Measurements from ENCODE around the gene TACR2. TPM values are rescaled to one million over a fixed set of nuclear protein-coding genes. Genes with fewer than 3 reads are reported as not detected.

TACR2 gene
- total RNA-seq, 4 donors from 2014 or later: 18.9 to 241 (median 78.9) TPM

- Histone ChIP-seq H3K4me3 (no peak overlapping the region), H3K9me3 (no peaks in the 10 kb centered on the region), H3K27me3 (no peaks in the 10 kb centered on the region), H3K27ac (peak overlapping the region in 1 of 4 donors; percentile 3), H3K4me1 (peaks cover 4 to 13% (median 6%) of the 10 kb centered on the region in 4 donors), H3K36me3 (peaks cover 0 to 19% (median 7%) of the 10 kb centered on the region in 4 donors)
- intact Hi-C loops (cut with DNase I; ENCODE audit: low total_unique reads) (no loop called here), in situ Hi-C loops (cut with MboI; ENCODE audit: low pct_ligation_motif_present in 1 of 4, low pct_unique_long_range_greater_than_20kb in 1 of 4, low sequenced_read_pairs in 3 of 4) (loop anchor here in 3 of 4 donors (25.0 kb wide), 1 partner anchor 391 kb away; the partner anchor contains the start of gene KIFBP (in 3 of the 3))
- 70% methylated on average over 3 of the region's 3 CpGs; no CpG with 5 or more reads in 1 of the 2 donors for WGBS, 2 donors (ENCODE audit: low coverage in 1 of 2)
- DNase-seq: no peak
- TF ChIP-seq POLR2A (IDR thresholded peaks at IDR 0.05) (no peak), CTCF (IDR thresholded peaks at IDR 0.05) (no peak), EP300 (IDR thresholded peaks at IDR 0.05; ENCODE audit: low read depth) (no peak), POLR2AphosphoS5 (IDR thresholded peaks at IDR 0.05) (no peak)
Measured at GRCh38 chr10:69377933-69378332, 38.8 kb downstream of the TACR2 start.

- Histone ChIP-seq H3K9me3 (no peaks in the 10 kb centered on the region), H3K4me1 (peaks cover 4 to 13% (median 6%) of the 10 kb centered on the region in 4 donors), H3K36me3 (peaks cover 0 to 19% (median 4%) of the 10 kb centered on the region in 4 donors), H3K27me3 (no peaks in the 10 kb centered on the region), H3K4me3 (no peak overlapping the region), H3K27ac (peak overlapping the region in 1 of 4 donors; percentile 3)
- 82% methylated on average over 6 of the region's 6 CpGs; no CpG with 5 or more reads in 1 of the 2 donors for WGBS, 2 donors (ENCODE audit: low coverage in 1 of 2)
- in situ Hi-C loops (cut with MboI; ENCODE audit: low pct_ligation_motif_present in 1 of 4, low pct_unique_long_range_greater_than_20kb in 1 of 4, low sequenced_read_pairs in 3 of 4) (loop anchor here in 3 of 4 donors (25.0 kb wide), 1 partner anchor 390 kb away; the partner anchor contains the start of gene KIFBP (in 3 of the 3)), intact Hi-C loops (cut with DNase I; ENCODE audit: low total_unique reads) (no loop called here)
- DNase-seq: no peak
- TF ChIP-seq EP300 (IDR thresholded peaks at IDR 0.05; ENCODE audit: low read depth): no peak
Measured at GRCh38 chr10:69377191-69377590, 39.5 kb downstream of the TACR2 start.

DNA sequence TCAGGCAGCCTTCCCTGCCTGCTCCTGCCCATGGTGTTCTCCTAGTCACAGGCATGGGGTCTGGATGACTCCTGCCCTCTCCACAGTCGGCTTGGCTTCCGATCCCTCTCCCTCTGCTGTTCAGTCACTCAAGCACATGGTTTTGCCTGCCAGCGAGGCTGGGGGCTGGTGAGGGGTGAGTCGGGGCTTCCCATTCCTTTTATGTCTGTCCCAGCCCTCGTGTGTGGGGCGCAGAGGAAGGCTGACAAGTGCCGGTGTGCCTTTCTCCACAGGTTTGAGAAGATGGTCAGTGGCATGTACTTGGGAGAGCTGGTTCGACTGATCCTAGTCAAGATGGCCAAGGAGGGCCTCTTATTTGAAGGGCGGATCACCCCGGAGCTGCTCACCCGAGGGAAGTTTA lies 40.1 kb downstream of the TACR2 start:
- Histone ChIP-seq H3K36me3 (peaks cover 0 to 19% (median 2%) of the 10 kb centered on the region in 4 donors), H3K4me1 (peaks cover 4 to 13% (median 6%) of the 10 kb centered on the region in 4 donors), H3K4me3 (no peak overlapping the region), H3K27me3 (no peaks in the 10 kb centered on the region), H3K9me3 (no peaks in the 10 kb centered on the region), H3K27ac (no peak overlapping the region)
- in situ Hi-C loops (cut with MboI; ENCODE audit: low pct_ligation_motif_present in 1 of 4, low pct_unique_long_range_greater_than_20kb in 1 of 4, low sequenced_read_pairs in 3 of 4): loop anchor here in 3 of 4 donors (25.0 kb wide), 1 partner anchor 389 kb away; the partner anchor contains the start of gene KIFBP (in 3 of the 3)
- no peak for TF ChIP-seq EP300 (IDR thresholded peaks at IDR 0.05; ENCODE audit: low read depth)
- no peak for TF ChIP-seq POLR2AphosphoS5 (IDR thresholded peaks at IDR 0.05)
- TF ChIP-seq POLR2A (IDR thresholded peaks at IDR 0.05): no peak
- TF ChIP-seq CTCF (IDR thresholded peaks at IDR 0.05): no peak
- intact Hi-C loops (cut with DNase I; ENCODE audit: low total_unique reads): no loop called here
- DNase-seq: no peak
- WGBS, 2 donors (ENCODE audit: low coverage in 1 of 2): 95% methylated on average over 11 of the region's 11 CpGs; no CpG with 5 or more reads in 1 of the 2 donors

DNA sequence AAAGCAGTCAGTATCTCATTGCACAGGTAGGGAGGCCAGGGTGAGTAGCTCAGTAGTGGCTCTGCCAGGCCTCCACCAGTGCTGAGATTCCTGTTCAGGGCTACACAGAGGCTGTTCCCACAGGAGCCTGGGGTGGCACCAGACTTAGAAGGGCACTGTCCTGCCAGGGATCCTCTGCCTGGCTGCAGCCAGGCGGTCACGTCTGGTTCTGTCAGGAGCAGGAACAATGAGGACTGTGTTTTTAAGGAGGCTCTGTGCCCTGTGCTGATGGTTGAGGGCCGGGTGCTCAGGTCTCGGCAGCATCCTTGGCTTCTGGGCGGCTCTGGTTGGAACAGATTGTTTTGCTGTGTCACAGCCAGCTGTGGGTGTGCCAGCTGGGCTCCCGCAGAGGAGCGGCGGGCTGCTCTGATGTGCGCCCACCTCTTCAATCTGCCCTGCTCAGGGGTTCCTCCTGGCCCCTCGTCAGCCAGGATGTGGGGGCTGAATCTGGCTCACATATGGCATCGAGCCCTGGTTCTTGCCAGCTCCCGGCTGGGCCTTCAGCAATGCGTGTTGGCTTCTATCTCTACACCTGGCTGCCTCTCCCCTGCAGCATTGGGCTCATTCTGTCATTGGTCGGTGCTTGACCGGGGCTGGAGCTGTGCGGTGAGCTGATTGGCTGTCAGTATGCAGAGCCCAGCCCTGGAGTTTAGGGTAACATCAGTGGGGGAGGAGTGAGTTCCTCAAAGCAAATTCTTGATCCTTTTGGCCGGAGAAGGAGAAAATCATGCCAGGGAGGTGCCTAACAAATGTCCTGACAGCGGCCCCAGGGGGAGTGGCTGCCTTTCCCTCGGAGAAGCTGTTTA lies 41.2 kb downstream of the TACR2 start:
- DNase-seq: no peak
- H3K4me3 ChIP-seq: no peak overlapping the region
- no peaks in the 10 kb centered on the region for H3K9me3 ChIP-seq
- H3K4me1 ChIP-seq: peaks cover 4 to 13% (median 6%) of the 10 kb centered on the region in 4 donors
- TF ChIP-seq POLR2A (IDR thresholded peaks at IDR 0.05): no peak
- 62% methylated on average over 18 of the region's 19 CpGs; no CpG with 5 or more reads in 1 of the 2 donors for WGBS, 2 donors (ENCODE audit: low coverage in 1 of 2)
- intact Hi-C loops (cut with DNase I; ENCODE audit: low total_unique reads) (no loop called here), in situ Hi-C loops (cut with MboI; ENCODE audit: low pct_ligation_motif_present in 1 of 4, low pct_unique_long_range_greater_than_20kb in 1 of 4, low sequenced_read_pairs in 3 of 4) (loop anchor here in 3 of 4 donors (25.0 kb wide), 1 partner anchor 388 kb away; the partner anchor contains the start of gene KIFBP (in 3 of the 3))
- H3K27me3 ChIP-seq: no peaks in the 10 kb centered on the region
- H3K27ac ChIP-seq: peak overlapping the region in 3 of 4 donors; percentile 18 to 73 (median 37)
- H3K36me3 ChIP-seq: peaks cover 0 to 19% (median 2%) of the 10 kb centered on the region in 4 donors

- in situ Hi-C loops (cut with MboI; ENCODE audit: low pct_ligation_motif_present in 1 of 4, low pct_unique_long_range_greater_than_20kb in 1 of 4, low sequenced_read_pairs in 3 of 4): loop anchor here in 3 of 4 donors (25.0 kb wide), 1 partner anchor 388 kb away; the partner anchor contains the start of gene KIFBP (in 3 of the 3)
- no peak overlapping the region for H3K4me3 ChIP-seq
- H3K9me3 ChIP-seq: no peaks in the 10 kb centered on the region
- intact Hi-C loops (cut with DNase I; ENCODE audit: low total_unique reads): no loop called here
- peak overlapping the region in 3 of 4 donors; percentile 18 to 73 (median 37) for H3K27ac ChIP-seq
- 95 to 100% methylated on average over 1 to 2 of the region's 2 CpGs for WGBS, 2 donors (ENCODE audit: low coverage in 1 of 2)
- no peak for DNase-seq
- H3K27me3 ChIP-seq: no peaks in the 10 kb centered on the region
- H3K4me1 ChIP-seq: peaks cover 4 to 13% (median 6%) of the 10 kb centered on the region in 4 donors
- TF ChIP-seq CTCF (IDR thresholded peaks at IDR 0.05) (no peak), EP300 (IDR thresholded peaks at IDR 0.05; ENCODE audit: low read depth) (no peak), POLR2A (IDR thresholded peaks at IDR 0.05) (no peak), POLR2AphosphoS5 (IDR thresholded peaks at IDR 0.05) (no peak)
- H3K36me3 ChIP-seq: peaks cover 0 to 18% (median 4%) of the 10 kb centered on the region in 4 donors
Measured at GRCh38 chr10:69374931-69375306, 41.8 kb downstream of the TACR2 start.

Measured in transverse colon (tissue), 4 donors.